ENCODE data around the gene GUCY1A2.

DNA sequence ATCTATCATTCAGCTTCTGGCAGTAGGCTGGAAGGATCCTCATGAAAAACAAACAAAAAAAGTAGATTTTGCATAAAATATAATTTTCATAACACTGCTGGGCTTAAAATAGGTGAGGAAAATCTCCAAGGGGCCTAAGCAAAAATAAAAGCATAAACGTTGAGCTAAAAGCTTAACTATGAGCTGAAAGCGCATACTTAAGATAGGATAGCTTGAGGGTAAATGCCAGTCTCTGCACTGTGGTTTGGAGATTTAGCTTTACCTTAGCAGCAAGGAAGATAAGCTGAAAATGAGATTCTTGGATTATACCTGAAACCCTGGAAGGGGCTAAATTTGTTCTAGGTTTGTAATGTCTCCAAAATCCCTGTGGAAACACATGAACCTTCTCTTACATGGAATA lies 183.7 kb downstream of the GUCY1A2 start:
- TF ChIP-seq POLR2A (IDR thresholded peaks at IDR 0.05; ENCODE audit: low read depth, low read length) = no peak
- TF ChIP-seq POLR2AphosphoS5 (IDR thresholded peaks at IDR 0.05; ENCODE audit: low read depth, low read length) = no peak
- TF ChIP-seq TAF1 (IDR thresholded peaks at IDR 0.05; ENCODE audit: borderline replicate concordance, low read depth, low read length) = no peak
